ENCODE measurements around the gene TRAF3IP3.
A peak's percentile ranks its signal among the peaks of the same experiment; 100 is the strongest.

TRAF3IP3 gene

DNA sequence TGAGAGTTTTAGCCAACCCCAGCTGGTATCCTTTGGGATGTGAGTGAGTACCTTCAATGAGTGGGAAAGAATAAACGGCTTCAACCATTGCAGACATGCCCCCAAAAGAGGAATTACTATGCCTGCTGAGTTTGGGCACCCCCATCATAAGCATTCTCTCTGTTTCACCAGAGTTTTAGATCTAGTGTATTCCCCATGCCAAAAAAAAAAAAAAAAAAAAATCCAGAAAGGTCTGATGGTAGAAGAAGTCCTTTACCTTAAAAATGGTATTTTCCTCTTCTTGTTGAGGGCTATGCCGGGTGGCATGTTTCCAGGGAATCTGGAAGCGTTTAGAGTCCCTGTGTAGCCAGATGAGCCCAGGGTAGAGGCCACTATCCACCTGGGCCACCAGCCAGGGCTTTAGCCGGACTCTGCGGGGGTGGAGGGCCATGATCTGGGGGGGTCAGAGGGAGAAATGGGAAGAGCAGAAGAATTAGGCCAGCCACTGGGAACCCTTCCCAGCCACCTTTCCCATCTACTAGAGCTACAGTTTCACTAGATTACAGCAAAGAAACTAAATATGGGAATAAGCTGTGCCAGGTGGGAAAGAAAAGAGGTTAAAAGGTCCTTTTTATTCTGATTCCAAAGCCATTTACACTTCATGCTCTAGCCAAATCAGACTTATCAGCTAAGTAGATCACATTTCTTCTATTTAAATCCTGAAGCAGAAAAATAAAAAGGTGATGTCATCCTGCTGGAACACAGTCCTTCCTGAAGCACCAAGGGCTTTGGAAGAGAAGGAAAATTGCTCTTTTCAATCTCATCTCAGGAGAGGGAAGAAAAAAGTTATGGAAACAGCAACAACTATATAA lies 45.4 kb downstream of the TRAF3IP3 start:
- H3K27ac ChIP-seq: no peak overlapping the region
- no peaks in the 10 kb centered on the region for H3K9me3 ChIP-seq
- H3K4me1 ChIP-seq (ENCODE audit: control insufficient read depth in 1 of 2, insufficient read depth in 1 of 2, low read depth in 1 of 2, low read length in 1 of 2): peaks cover 7 to 8% of the 10 kb centered on the region in 2 experiments
- H3K36me3 ChIP-seq: no peaks in the 10 kb centered on the region
- no peak overlapping the region for H3K4me3 ChIP-seq (ENCODE audit: low read depth in 1 of 2, low read length in 1 of 2)
- TF ChIP-seq CTCF (IDR thresholded peaks at IDR 0.05): no peak
- peaks cover 56% of the 10 kb centered on the region for H3K27me3 ChIP-seq

- Histone ChIP-seq H3K27me3 (peaks cover 56% of the 10 kb centered on the region), H3K4me3 (ENCODE audit: low read depth in 1 of 2, low read length in 1 of 2) (no peak overlapping the region), H3K9me3 (no peaks in the 10 kb centered on the region), H3K36me3 (no peaks in the 10 kb centered on the region), H3K27ac (no peak overlapping the region), H3K4me1 (ENCODE audit: control insufficient read depth in 1 of 2, insufficient read depth in 1 of 2, low read depth in 1 of 2, low read length in 1 of 2) (peaks cover 9 to 11% of the 10 kb centered on the region in 2 experiments)
- no peak for TF ChIP-seq CTCF (IDR thresholded peaks at IDR 0.05)
These were observed 46.4 kb downstream of the TRAF3IP3 start for GRCh38 chr1:209802117-209802779.

DNA sequence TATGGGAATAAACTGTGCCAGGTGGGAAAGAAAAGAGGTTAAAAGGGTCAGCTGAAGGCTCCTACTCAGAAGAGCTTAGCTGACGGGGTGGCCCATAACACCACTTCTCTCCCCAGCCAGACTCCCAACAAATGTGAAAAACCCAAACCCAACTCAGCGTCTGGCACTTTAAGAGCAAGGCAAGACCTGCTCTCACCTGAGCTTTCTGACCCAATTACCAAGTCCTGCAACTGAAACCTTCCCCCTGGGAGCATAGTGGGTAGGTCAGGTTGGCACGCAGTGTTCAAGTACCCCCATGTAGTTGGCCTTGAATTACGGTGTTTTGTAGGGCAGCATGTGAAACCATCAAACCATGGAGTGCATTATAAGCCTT lies 46.9 kb downstream of the TRAF3IP3 start:
- Histone ChIP-seq H3K27ac (no peak overlapping the region), H3K9me3 (no peaks in the 10 kb centered on the region), H3K36me3 (no peaks in the 10 kb centered on the region), H3K4me3 (ENCODE audit: low read depth in 1 of 2, low read length in 1 of 2) (no peak overlapping the region), H3K27me3 (peaks cover 56% of the 10 kb centered on the region), H3K4me1 (ENCODE audit: control insufficient read depth in 1 of 2, insufficient read depth in 1 of 2, low read depth in 1 of 2, low read length in 1 of 2) (peaks cover 9 to 11% of the 10 kb centered on the region in 2 experiments)
- no peak for TF ChIP-seq CTCF (IDR thresholded peaks at IDR 0.05)

GRCh38 chr1:209803568-209803967 lies 47.7 kb downstream of the TRAF3IP3 start:
- no peaks in the 10 kb centered on the region for H3K9me3 ChIP-seq
- H3K4me1 ChIP-seq (ENCODE audit: control insufficient read depth in 1 of 2, insufficient read depth in 1 of 2, low read depth in 1 of 2, low read length in 1 of 2): peaks cover 9 to 11% of the 10 kb centered on the region in 2 experiments
- H3K27ac ChIP-seq: no peak overlapping the region
- H3K27me3 ChIP-seq: peaks cover 52% of the 10 kb centered on the region
- no peaks in the 10 kb centered on the region for H3K36me3 ChIP-seq
- no peak for TF ChIP-seq CTCF (IDR thresholded peaks at IDR 0.05)
- no peak overlapping the region for H3K4me3 ChIP-seq (ENCODE audit: low read depth in 1 of 2, low read length in 1 of 2)

DNA sequence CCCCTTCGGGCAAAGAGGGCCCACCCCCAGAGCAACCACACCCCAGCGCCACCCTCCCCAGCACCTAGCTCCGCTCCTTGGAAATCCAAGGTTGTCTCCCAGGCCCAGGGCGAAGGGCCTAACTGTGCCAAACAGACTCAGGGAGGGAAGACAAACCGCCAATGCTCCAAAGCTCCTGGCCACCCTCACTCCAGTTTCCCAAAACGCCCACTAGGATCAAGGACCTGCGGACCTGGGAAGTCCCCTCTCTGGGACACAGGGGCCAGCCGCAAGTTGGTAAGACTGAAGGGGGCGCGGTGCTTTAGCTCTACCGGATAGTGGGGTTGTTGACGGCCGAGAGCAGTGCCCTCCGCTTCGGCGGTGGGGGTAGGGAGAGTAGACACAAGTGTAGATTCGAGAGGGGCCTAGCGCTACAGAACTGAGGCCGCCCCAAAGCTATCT lies 49.5 kb downstream of the TRAF3IP3 start:
- peak overlapping the region; percentile 61 to 73 for H3K4me3 ChIP-seq (ENCODE audit: low read depth in 1 of 2, low read length in 1 of 2)

More for the DNA sequence above, 49.5 kb downstream of the TRAF3IP3 start:
- Histone ChIP-seq H3K4me1 (ENCODE audit: control insufficient read depth in 1 of 2, insufficient read depth in 1 of 2, low read depth in 1 of 2, low read length in 1 of 2) (peaks cover 9 to 11% of the 10 kb centered on the region in 2 experiments), H3K27ac (no peak overlapping the region), H3K9me3 (no peaks in the 10 kb centered on the region), H3K27me3 (peaks cover 52% of the 10 kb centered on the region), H3K36me3 (no peaks in the 10 kb centered on the region)
- no peak for TF ChIP-seq CTCF (IDR thresholded peaks at IDR 0.05)
